ENCODE results near the gene RPL35.

- TF ChIP-seq POLR2A (IDR thresholded peaks at IDR 0.05) (no peak), CTCF (IDR thresholded peaks at IDR 0.05) (no peak)
Measured at GRCh38 chr9:124818431-124819281, 43.1 kb downstream of the RPL35 start.
